Activated T-helper 2 cell treated with anti-CD3 and anti-CD28 coated beads, Interferon-gamma antibody, Interleukin-2, Interleukin-4, amounts not matched to agents 10 μg/mL and 5 μg/mL and 100 μg/mL, durations not matched to agents 14 hours and 24 hours and 36 hours (primary cell): ENCODE data around the gene ADAP2. TPM values are rescaled to one million over a fixed set of nuclear protein-coding genes. Genes with fewer than 3 reads are reported as not detected.

Source experiments
- DNase-seq: peaks from one replicate; pipeline ENCODE4 v3.0.0; 2021; ENCODE audit warnings: low spot score
- H3K27ac Mint-ChIP-seq: one replicate; pipeline ENCODE4 v1.8.0; 2021; ENCODE audit warnings: mixed read lengths
- H3K27me3 Mint-ChIP-seq: one replicate; pipeline ENCODE4 v1.8.0; 2021; ENCODE audit warnings: low read depth, mixed read lengths
- H3K36me3 Mint-ChIP-seq: one replicate; pipeline ENCODE4 v1.8.0; 2021; ENCODE audit warnings: low read depth, mixed read lengths
- H3K4me1 Mint-ChIP-seq: one replicate; pipeline ENCODE4 v1.8.0; 2021; ENCODE audit warnings: low read depth, mixed read lengths
- H3K4me3 Mint-ChIP-seq: one replicate; pipeline ENCODE4 v1.8.0; 2021; ENCODE audit warnings: low read depth, mild to moderate bottlenecking, moderate library complexity, mixed read lengths
- H3K9me3 Mint-ChIP-seq: one replicate; pipeline ENCODE4 v1.8.0; 2021; ENCODE audit warnings: mixed read lengths
- intact Hi-C: fragments of 100-400 bp; cut with micrococcal nuclease; formaldehyde crosslinking; loops from one replicate; pipeline ENCODE4 v1.15.1; 2023
- total RNA-seq: library from RNA; stranded (reverse); gene quantifications from 2 replicates; pipeline ENCODE4 v1.2.3, GENCODE V29; 2022

The ADAP2 gene
- total RNA-seq, 1 donor from 2014 or later: 2.0 TPM

GRCh38 chr17:30995347-30995746 is 73.6 kb downstream of the ADAP2 start:
- intact Hi-C loops: no loop called here
- no peaks in the 10 kb centered on the region for H3K4me1 Mint-ChIP-seq
- H3K27me3 Mint-ChIP-seq: no peaks in the 10 kb centered on the region
- H3K4me3 Mint-ChIP-seq: no peak overlapping the region
- no peak overlapping the region for H3K27ac Mint-ChIP-seq
- H3K36me3 Mint-ChIP-seq: peaks cover 30% of the 10 kb centered on the region
- DNase-seq: no peak
- H3K9me3 Mint-ChIP-seq: no peaks in the 10 kb centered on the region

DNA sequence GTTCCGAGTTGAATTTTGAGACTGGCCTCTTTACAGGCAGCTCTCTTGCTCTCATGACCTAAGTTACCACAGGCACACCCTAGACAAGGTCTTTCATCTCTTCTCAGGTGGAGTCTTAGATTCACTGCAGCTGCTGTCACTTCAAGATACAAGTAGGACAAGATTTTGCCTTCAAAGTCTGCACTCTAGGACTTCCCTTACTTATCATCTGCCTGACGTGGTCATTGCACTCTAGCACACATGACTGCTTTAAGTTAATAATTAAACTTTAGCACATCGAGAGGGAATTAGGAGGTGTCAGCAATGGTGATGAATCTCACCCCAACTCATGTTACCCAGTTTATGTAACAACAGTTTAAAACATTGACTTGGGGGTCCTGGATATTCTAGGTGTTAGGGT is 74.7 kb downstream of the ADAP2 start:
- intact Hi-C loops: no loop called here
- no peak for DNase-seq
- Mint-ChIP-seq H3K27ac (no peak overlapping the region), H3K4me3 (no peak overlapping the region), H3K27me3 (no peaks in the 10 kb centered on the region), H3K36me3 (peaks cover 25% of the 10 kb centered on the region), H3K9me3 (no peaks in the 10 kb centered on the region), H3K4me1 (no peaks in the 10 kb centered on the region)

- Mint-ChIP-seq H3K27ac (no peak overlapping the region), H3K4me3 (no peak overlapping the region), H3K4me1 (no peaks in the 10 kb centered on the region), H3K27me3 (no peaks in the 10 kb centered on the region), H3K9me3 (no peaks in the 10 kb centered on the region), H3K36me3 (peaks cover 31% of the 10 kb centered on the region)
- intact Hi-C loops: no loop called here
- no peak for DNase-seq
Observed at GRCh38 chr17:30997270-30997669, 75.5 kb downstream of the ADAP2 start.

DNA sequence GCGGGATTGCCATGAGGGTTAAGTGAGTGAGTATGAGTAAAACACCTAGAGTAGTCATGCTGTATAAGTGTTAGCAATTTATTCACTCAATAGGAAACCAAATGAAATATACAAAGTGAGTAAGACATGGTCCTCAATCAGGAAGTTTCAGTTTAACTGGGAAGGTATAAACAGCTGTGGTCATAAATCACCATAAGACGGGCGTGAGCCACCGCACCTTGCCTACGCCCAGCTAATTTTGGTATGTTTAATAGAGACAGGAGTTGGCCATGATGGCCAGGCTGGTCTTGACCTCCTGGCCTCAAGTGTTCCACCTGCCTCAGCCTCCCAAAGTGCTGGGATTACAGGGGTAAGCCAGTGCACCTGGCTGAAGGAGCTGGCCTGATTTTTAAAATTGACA is 76.1 kb downstream of the ADAP2 start:
- Mint-ChIP-seq H3K27ac (no peak overlapping the region), H3K27me3 (no peaks in the 10 kb centered on the region), H3K4me3 (no peak overlapping the region), H3K36me3 (peaks cover 31% of the 10 kb centered on the region), H3K9me3 (no peaks in the 10 kb centered on the region), H3K4me1 (no peaks in the 10 kb centered on the region)
- DNase-seq: no peak
- intact Hi-C loops: no loop called here

DNA sequence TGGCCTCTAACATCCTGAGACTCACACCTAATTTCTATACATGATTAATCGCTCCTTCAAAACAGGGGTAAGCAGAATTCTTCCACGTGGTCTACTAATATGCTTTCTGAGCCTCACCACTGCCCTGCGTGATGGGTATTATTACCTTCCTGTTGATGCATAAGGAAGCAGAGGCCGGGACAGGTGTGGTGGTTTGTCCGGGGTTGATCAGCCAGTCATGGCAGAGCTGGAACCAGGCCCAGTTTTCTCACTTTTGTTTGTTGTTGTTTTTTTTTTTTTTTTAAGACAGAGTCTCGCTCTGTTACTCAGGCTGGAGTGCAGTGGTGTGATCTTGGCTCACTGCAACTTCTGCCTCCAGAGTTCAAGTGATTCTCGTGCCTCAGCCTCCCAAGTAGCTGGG is 80.3 kb downstream of the ADAP2 start:
- intact Hi-C loops: no loop called here
- Mint-ChIP-seq H3K27ac (no peak overlapping the region), H3K4me1 (peaks cover 1% of the 10 kb centered on the region), H3K27me3 (no peaks in the 10 kb centered on the region), H3K36me3 (peaks cover 23% of the 10 kb centered on the region), H3K9me3 (no peaks in the 10 kb centered on the region), H3K4me3 (no peak overlapping the region)
- DNase-seq: no peak

- Mint-ChIP-seq H3K9me3 (no peaks in the 10 kb centered on the region), H3K4me1 (peaks cover 11% of the 10 kb centered on the region), H3K27me3 (peaks cover 8% of the 10 kb centered on the region), H3K27ac (no peak overlapping the region), H3K4me3 (no peak overlapping the region), H3K36me3 (peaks cover 13% of the 10 kb centered on the region)
- no peak for DNase-seq
- intact Hi-C loops: no loop called here
Observed at GRCh38 chr17:31003225-31003866, 81.6 kb downstream of the ADAP2 start.

- intact Hi-C loops: no loop called here
- Mint-ChIP-seq H3K27me3 (peaks cover 14% of the 10 kb centered on the region), H3K9me3 (no peaks in the 10 kb centered on the region), H3K36me3 (peaks cover 11% of the 10 kb centered on the region), H3K4me1 (peaks cover 11% of the 10 kb centered on the region), H3K27ac (no peak overlapping the region), H3K4me3 (no peak overlapping the region)
- DNase-seq: no peak
Observed at GRCh38 chr17:31004160-31004559, 82.4 kb downstream of the ADAP2 start.

GRCh38 chr17:31007695-31008373 is 86.1 kb downstream of the ADAP2 start:
- peaks cover 22% of the 10 kb centered on the region for H3K27me3 Mint-ChIP-seq
- DNase-seq: no peak
- H3K27ac Mint-ChIP-seq: no peak overlapping the region
- H3K4me1 Mint-ChIP-seq: peaks cover 13% of the 10 kb centered on the region
- no peaks in the 10 kb centered on the region for H3K9me3 Mint-ChIP-seq
- no peaks in the 10 kb centered on the region for H3K36me3 Mint-ChIP-seq
- peak overlapping the region; percentile 79 for H3K4me3 Mint-ChIP-seq
- intact Hi-C loops: loop anchor here (5.0 kb wide), 2 partner anchors 101 to 364 kb away; partner anchors contain the start of gene TEFM

GRCh38 chr17:31008374-31009041 is 86.8 kb downstream of the ADAP2 start:
- Mint-ChIP-seq H3K4me3 (peak overlapping the region; percentile 79), H3K4me1 (peaks cover 13% of the 10 kb centered on the region), H3K9me3 (no peaks in the 10 kb centered on the region), H3K27me3 (peaks cover 22% of the 10 kb centered on the region), H3K27ac (peak overlapping the region; percentile 46), H3K36me3 (no peaks in the 10 kb centered on the region)
- intact Hi-C loops: loop anchor here (5.0 kb wide), 2 partner anchors 101 to 364 kb away; partner anchors contain the start of gene TEFM
- peak; percentile 29 for DNase-seq

Other genes starting within 250 kb of the ADAP2 start
- 42.0 and 46.5 TPM in 2 replicates for gene CRLF3, start 97.3 kb upstream of the ADAP2 start, total RNA-seq
- 24.6 and 26.8 TPM in 2 replicates for gene ATAD5, start 90.0 kb upstream of the ADAP2 start, total RNA-seq
- 16.6 and 21.2 TPM in 2 replicates for gene TEFM, start 15.7 kb upstream of the ADAP2 start, total RNA-seq
- gene RNF135, start 49.1 kb downstream of the ADAP2 start, total RNA-seq: 9.2 and 10.5 TPM in 2 replicates
- gene NF1, start 173.0 kb downstream of the ADAP2 start, total RNA-seq: 32.4 and 36.8 TPM in 2 replicates